ENCODE measurements around the gene EDIL3.
A peak's percentile ranks its signal among the peaks of the same experiment; 100 is the strongest.

Gene EDIL3

DNA sequence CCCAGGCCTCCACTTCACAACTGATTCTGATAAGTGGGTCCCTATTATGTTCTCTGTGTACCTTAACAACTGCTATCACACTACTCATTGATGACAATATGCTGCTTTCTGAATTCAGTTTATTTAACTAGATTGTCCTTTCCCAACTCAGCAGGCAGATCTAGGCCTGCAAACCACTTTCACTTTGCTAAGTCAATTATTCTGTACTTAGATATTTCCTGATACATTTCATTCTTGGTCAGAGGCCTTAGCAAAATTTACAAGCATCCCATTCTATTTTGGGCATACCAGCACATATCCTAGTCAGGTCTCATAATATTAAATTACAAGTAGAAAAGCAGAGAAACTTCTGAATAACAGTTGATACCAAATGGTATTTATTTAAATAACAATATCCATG, 428.3 kb downstream of the EDIL3 start:
- no peak for DNase-seq (ENCODE audit: low read depth)

DNA sequence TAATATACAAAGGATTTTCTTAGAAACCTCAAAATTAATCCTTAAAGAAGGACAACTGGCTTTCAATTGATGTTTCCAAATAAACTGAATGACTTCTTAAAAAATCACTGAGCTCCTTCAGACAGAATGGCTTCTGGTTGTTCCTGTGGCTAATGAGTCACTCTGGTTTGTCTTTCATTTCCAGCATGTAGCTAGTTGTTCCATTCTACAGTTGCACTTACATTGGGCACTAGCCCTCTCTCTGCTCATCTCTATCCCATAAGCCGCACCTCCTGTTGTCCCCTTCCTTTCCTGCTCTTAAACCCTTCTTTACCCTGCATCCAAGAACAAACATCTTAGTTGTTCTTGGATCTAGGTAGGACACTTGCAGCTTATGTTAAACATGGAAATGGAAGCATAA, 428.8 kb downstream of the EDIL3 start:
- DNase-seq (ENCODE audit: low read depth): peak; percentile 50

GRCh38 chr5:83947763-83948162, 436.9 kb downstream of the EDIL3 start:
- no peak for DNase-seq (ENCODE audit: low read depth)

DNA sequence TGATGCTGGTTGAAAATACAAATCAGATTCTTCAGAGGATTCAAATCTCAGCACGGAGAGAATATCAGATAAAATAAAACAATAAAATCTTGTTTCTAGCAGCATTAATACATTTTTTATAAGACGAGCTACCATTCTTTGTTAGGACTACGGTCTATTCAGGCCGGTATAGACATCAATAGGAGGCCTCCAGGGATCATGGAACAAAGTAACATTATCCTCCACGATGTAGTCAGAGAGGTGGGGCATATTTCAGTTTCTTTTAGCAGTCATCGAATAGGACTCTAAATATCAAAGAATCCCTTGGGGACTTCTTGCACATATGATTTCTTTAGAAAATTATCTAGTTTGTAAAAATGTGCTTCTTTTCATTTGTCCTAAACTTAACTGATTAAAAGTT, 438.2 kb downstream of the EDIL3 start:
- no peak for DNase-seq (ENCODE audit: low read depth)

- DNase-seq (ENCODE audit: low read depth): no peak
Observed at GRCh38 chr5:83942155-83942554, 442.5 kb downstream of the EDIL3 start.

DNA sequence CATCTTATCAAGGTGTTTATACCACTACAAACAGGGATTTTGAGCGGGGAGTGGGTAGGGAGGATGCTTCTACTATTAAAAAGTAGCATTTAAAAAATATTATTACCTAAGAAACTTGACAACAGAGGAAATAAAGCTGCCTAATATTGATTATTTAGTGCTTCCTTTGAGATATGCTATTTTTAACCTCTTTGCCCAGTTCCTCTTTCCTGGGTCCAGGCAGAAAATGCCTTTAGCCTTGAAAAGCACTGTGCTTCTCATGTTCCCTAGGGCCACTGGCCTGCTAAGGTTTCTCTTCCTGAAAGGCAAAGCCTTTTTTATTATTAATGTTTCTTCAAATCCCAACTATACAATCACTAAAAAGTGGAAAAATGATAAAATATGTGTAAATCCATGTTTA, 446.8 kb downstream of the EDIL3 start:
- no peak for DNase-seq (ENCODE audit: low read depth)

DNA sequence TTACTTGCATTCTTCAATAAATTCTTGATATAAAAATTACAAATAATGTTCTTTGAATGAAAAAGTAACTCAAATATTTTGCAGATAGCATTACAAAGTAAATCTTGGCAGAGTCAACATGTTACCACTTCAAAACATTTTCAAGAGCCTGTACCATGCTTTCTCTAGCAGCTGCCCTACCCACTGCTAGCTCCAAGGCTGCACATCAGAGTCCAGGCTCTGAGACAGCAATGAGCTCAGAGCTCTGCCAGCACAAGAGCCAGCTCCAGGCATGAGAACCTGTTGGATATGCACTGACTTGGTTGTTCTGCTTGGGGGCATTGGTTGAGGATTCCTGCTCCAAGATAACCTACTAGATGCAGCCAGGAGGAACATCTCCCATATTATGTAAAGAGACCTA, 452.7 kb downstream of the EDIL3 start:
- no peak for DNase-seq (ENCODE audit: low read depth)

DNA sequence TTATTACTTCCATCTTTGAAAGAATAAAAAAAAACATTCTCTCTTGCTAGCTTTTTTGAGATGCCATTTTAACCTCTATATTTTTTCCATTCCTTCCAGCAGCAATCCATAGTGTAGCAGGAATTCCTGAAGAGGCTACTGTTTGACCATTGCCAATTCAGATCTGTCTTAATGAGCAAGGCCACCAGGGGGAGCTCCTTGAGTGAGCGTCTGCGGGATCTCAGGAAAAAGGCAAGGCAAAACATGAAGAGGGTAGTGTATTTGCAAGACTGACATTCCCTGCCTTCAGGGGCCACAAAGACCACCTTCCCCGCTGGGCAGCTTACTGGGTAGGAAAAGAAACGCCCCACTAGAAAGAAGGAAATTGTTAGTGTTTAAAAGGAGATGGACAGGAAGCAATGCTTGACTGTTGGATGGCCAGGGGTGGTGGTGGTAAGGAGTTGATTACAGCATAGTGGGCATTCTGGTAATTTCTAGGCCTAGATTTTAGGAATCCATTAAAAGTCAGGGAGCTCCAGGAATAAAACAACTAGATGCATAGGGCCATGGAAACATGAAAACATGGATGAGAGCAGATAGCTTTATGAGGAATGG, 457.4 kb downstream of the EDIL3 start:
- DNase-seq (ENCODE audit: low read depth): no peak

GRCh38 chr5:83925955-83926337, 458.7 kb downstream of the EDIL3 start:
- DNase-seq (ENCODE audit: low read depth): no peak

DNA sequence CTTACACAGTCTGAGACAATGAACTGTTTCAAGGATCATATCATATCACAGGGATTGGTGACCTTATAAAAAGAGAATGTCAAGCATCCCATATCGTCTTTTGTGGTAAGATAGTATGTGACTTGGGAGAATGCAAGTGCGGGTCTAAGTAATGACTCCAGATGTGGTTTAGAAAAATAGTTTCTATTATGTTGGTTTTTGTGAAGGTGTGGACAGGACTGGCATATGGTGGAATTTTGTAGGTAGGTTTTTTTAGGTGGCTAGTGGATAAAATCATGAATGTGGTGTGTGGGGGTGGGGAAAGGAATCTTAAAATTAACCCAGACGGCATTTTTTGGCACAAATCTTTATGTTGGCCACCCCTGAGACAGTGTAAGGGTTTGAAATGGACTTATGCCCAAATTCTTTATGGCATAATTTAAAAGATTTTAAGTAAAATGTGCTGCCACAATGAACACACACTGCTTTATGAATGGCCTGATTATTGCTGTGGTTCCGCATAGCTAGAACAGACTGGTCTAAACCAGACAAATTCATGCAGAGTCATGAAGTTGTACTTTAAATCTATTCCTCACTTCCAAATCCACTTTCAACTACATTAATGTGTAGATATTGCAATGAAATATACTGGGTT, 459.2 kb downstream of the EDIL3 start:
- peak; percentile 91 for DNase-seq (ENCODE audit: low read depth)

DNA sequence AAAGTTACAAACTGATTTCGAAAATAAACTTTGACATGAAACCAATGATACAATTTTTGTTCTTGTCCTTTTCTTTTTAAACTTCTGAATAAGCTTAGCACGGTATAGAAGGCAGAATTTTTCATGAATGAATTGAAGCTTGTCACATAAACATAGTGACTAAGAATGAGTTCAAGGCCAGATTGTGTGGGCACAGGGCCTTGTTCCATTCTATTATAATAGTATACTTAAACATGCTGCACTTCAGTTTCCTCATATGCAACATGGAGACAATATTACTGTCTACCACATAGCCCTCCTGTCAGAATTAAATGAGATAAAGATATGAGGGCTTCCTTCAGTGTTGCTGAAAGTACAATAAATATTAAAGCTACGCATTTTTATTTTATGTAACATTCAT, 459.8 kb downstream of the EDIL3 start:
- no peak for DNase-seq (ENCODE audit: low read depth)

DNA sequence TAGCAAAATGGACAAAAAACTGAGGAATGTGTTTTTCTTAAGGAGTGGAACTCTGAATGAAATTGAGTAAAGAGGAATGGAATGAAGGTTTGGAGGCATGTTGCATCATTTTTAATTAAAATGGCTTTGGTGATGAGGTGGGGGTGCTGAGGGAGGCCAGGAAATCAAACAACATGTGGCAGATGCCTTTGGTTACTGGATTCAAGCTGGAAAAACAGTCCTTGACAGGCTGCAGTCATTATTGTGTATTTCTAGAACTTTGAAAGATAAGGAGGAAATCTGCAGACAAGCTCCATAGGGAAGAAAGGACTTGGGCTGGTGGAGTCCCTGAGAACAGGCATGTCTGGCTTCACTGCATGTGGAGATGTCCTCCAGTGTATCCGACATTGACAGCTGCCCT, 460.5 kb downstream of the EDIL3 start:
- DNase-seq (ENCODE audit: low read depth): peak; percentile 50

DNA sequence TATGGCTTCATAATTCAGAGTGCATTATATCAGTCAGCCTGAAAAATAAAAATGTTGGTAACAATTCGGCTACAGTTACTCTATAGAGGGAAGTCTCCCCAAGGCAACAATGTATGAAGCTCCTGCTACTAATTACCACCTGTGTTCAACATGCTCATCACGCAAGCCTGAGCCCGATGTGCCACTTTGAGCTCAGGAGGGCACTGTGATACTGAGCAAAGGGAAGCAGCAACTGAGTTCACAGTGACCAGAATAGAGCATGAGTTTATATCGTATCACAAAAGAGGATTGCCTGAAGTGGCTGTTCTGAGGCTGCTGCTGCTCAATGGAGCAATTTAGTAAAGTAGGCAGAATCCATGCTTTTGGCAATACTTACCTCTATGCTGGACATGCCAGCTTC, 462.0 kb downstream of the EDIL3 start:
- DNase-seq (ENCODE audit: low read depth): no peak

DNA sequence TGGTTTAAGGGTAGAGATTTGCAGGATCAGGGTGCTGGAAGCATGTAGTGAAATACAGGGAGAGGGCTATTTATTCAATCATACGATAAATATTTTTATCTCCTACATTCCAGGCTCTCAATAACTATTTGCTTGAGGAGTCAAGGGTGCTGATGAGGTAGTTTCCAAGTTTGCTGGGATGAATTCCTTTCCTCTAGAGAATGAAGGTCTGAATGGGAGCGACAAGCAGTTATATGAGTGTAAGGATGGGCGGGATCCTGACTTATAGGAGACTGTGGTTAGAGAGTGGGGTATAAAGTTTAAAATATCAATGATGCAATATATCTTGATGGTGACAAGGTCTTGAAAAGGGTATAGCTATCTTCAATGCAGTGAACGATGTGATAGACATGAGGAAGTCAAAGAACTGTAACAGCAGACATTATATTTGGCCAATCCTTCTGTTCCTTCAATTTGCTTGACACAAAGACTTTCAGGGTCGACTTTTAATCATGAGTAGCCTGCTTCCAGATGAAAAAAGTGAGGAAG, 462.9 kb downstream of the EDIL3 start:
- no peak for DNase-seq (ENCODE audit: low read depth)

DNA sequence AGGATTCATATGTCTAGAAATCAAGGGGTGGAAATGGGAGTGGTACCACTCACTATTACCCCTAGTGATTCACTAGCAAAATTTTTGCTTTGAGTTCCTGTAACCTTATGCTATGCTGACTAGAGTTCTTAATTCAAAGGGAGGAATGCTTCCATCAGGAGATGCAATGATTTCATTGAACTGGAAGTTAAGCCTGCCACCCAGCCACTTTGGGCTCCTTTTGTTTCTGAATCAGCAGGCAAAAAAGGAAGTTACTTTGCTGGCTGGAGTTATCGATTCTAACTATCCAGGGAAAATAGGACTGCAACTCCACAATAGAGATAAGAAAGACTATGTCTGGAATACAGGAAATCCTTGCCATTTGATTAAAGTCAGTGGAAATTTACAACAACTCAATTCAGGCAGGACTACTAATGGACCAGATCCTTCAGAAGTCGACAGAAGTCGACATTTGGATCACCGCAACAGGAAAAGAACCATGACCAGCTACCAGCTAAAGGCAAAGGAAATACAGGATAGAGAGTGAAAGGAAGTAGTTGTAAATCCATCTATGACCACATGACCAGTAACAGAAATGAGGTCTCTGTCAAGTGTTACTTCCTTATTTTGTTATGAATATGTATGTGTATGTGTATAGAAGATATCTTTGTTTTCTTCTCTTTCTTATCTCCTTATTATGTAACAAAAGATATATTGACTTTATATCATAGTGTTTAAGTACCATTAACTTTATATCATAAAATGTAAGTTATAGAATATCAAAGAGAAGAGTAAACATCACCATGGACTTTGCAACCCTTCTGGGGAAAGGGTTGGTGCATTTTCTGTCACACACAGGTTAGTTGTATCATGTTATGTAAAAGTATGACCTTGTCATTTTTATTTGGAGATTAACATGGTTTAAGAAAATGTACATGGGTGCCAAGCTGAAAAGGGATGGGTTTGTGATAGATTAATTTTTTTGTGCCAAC, 465.3 kb downstream of the EDIL3 start:
- peak; percentile 43 for DNase-seq (ENCODE audit: low read depth)

GRCh38 chr5:83917261-83917908, 467.3 kb downstream of the EDIL3 start:
- no peak for DNase-seq (ENCODE audit: low read depth)

GRCh38 chr5:83914662-83915418, 469.8 kb downstream of the EDIL3 start:
- DNase-seq (ENCODE audit: low read depth): peak; percentile 43

- no peak for DNase-seq (ENCODE audit: low read depth)
Observed at GRCh38 chr5:83914199-83914598, 470.5 kb downstream of the EDIL3 start.

DNA sequence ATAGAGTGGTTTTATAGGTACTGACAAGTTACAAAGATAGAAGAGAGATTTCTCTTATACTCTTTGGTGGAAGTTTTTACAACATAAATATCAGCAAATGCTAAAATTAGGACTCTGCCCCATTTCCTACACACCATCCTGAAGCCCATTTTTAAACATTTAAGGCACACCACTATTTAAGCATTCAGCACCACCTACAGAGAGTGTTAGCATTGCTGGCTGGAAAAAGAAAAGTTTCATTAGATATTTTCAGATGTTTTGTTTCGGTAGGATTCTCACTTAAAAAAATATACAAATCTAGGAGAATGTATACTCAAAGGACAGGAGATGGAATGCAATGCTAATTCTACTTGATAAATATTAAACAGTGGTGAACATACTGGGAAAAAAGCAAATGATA, 471.1 kb downstream of the EDIL3 start:
- DNase-seq (ENCODE audit: low read depth): no peak

- DNase-seq (ENCODE audit: low read depth): no peak
Observed at GRCh38 chr5:83911367-83911919, 473.2 kb downstream of the EDIL3 start.

- DNase-seq (ENCODE audit: low read depth): no peak
Observed at GRCh38 chr5:83900306-83900705, 484.4 kb downstream of the EDIL3 start.
